Measurements from ENCODE around the gene ANOS1. TPM values are rescaled to one million over a fixed set of nuclear protein-coding genes. Genes with fewer than 3 reads are reported as not detected.

ANOS1 gene
- total RNA-seq, 1 experiment from 2014 or later, result 54.9 TPM

- H2AFZ ChIP-seq (ENCODE audit: low read length), result no peak overlapping the region
- WGBS (ENCODE audit: extremely low coverage, insufficient read length, low lambda C conversion rate), result no CpG with 5 or more reads among the region's 4 CpGs
Observed at GRCh38 chrX:8755116-8755515, 23.2 kb upstream of the ANOS1 start.

More at GRCh38 chrX:8755116-8755515, 23.2 kb upstream of the ANOS1 start:
- H3K14ac ChIP-seq (ENCODE audit: insufficient read depth, low read length), result no peak overlapping the region
- Mint-ChIP-seq H3K9me3 (peaks cover 2 to 19% of the 10 kb centered on the region in 2 experiments), H3K27ac (no peak overlapping the region; a peak in 1 of 7 replicates), H3K4me1 (no peaks in the 10 kb centered on the region), H3K27me3 (ENCODE audit: low read depth) (no peaks in the 10 kb centered on the region; the same call in 1 of the 2 replicates), H3K4me3 (no peak overlapping the region), H3K36me3 (ENCODE audit: insufficient read depth in 1 of 3, low read depth in 3 of 3) (peaks cover 0 to 2% (median 0%) of the 10 kb centered on the region in 3 experiments; a peak in 2 of 7 replicates)
- no peak overlapping the region for H4K5ac ChIP-seq (ENCODE audit: insufficient read length, low read depth, low read length)
- H3T11ph ChIP-seq (ENCODE audit: low read length), result no peak overlapping the region
- no peak overlapping the region for H3K4me2 ChIP-seq (ENCODE audit: insufficient read depth, insufficient read length, low read length)
- no peaks in the 10 kb centered on the region for H3K4me1 ChIP-seq (ENCODE audit: insufficient read depth, low read length)
- H3K56ac ChIP-seq (ENCODE audit: insufficient read length, low read depth, low read length), result no peak overlapping the region
- H2BK12ac ChIP-seq (ENCODE audit: insufficient read length, low read depth, low read length), result no peak overlapping the region
- no peaks in the 10 kb centered on the region for H4K20me1 ChIP-seq (ENCODE audit: control insufficient read depth, insufficient read depth, insufficient read length)
- H3K79me2 ChIP-seq (ENCODE audit: insufficient read depth, low read length), result no peaks in the 10 kb centered on the region
- H4K91ac ChIP-seq (ENCODE audit: insufficient read length, low read depth, low read length), result no peak overlapping the region
- H2BK120ac ChIP-seq (ENCODE audit: low read depth, low read length, poor library complexity, severe bottlenecking), result no peak overlapping the region
- no peaks in the 10 kb centered on the region for H3K27me3 ChIP-seq (ENCODE audit: insufficient read depth, low read length)
- TF ChIP-seq, protein P1, sequence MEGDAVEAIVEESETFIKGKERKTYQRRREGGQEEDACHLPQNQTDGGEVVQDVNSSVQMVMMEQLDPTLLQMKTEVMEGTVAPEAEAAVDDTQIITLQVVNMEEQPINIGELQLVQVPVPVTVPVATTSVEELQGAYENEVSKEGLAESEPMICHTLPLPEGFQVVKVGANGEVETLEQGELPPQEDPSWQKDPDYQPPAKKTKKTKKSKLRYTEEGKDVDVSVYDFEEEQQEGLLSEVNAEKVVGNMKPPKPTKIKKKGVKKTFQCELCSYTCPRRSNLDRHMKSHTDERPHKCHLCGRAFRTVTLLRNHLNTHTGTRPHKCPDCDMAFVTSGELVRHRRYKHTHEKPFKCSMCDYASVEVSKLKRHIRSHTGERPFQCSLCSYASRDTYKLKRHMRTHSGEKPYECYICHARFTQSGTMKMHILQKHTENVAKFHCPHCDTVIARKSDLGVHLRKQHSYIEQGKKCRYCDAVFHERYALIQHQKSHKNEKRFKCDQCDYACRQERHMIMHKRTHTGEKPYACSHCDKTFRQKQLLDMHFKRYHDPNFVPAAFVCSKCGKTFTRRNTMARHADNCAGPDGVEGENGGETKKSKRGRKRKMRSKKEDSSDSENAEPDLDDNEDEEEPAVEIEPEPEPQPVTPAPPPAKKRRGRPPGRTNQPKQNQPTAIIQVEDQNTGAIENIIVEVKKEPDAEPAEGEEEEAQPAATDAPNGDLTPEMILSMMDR (conservative IDR thresholded peaks at IDR 0.05), result peak; percentile 69
- no peaks in the 10 kb centered on the region for H3K23me2 ChIP-seq (ENCODE audit: insufficient read length, low read depth, low read length, poor library complexity, severe bottlenecking)
- H2BK20ac ChIP-seq (ENCODE audit: low read depth, low read length, poor library complexity, severe bottlenecking), result no peak overlapping the region
- no peak overlapping the region for H3K18ac ChIP-seq (ENCODE audit: insufficient read length, low read depth, low read length)
- H3K23ac ChIP-seq (ENCODE audit: insufficient read length, low read depth, low read length), result no peak overlapping the region
- H2AK5ac ChIP-seq (ENCODE audit: insufficient read length, low read length), result no peak overlapping the region
- H3K27ac ChIP-seq (ENCODE audit: insufficient read length, low read depth, low read length), result no peak overlapping the region
- DNase-seq, result no peak
- H3K4ac ChIP-seq (ENCODE audit: low read depth, low read length), result no peak overlapping the region
- no peak overlapping the region for H2BK5ac ChIP-seq (ENCODE audit: insufficient read length, low read length)
- H2BK15ac ChIP-seq (ENCODE audit: low read depth, low read length), result no peak overlapping the region
- H3K79me1 ChIP-seq (ENCODE audit: insufficient read depth, low read depth, low read length, poor library complexity, severe bottlenecking), result no peaks in the 10 kb centered on the region
- H3K9ac ChIP-seq (ENCODE audit: extremely low read depth, insufficient read length, low read length), result no peak overlapping the region
- no peak overlapping the region for H4K8ac ChIP-seq (replicated peaks; ENCODE audit: insufficient read length, low read depth, low read length)
- H3K9me3 ChIP-seq (ENCODE audit: control insufficient read depth, low read depth, low read length), result no peaks in the 10 kb centered on the region
